AG09319 (cell line): ENCODE results near the gene COMMD2.

ENCODE experiments used
- DNase-seq: peaks from one replicate; pipeline ENCODE4 v3.0.0-alpha.2; 2010; ENCODE audit warnings: low read depth; ENCODE audit errors: extremely low read depth
- CTCF ChIP-seq: IDR thresholded peaks from 2 replicates; pipeline ENCODE4 v1.5.1; 2011; ENCODE audit warnings: low read depth, mild to moderate bottlenecking, inconsistent platforms, low read length, moderate library complexity

COMMD2 gene

GRCh38 chr3:149790268-149790667, 38.0 kb upstream of the COMMD2 start:
- no peak for TF ChIP-seq CTCF
- no peak for DNase-seq

GRCh38 chr3:149784064-149784704, 31.9 kb upstream of the COMMD2 start:
- TF ChIP-seq CTCF, result no peak
- no peak for DNase-seq

GRCh38 chr3:149783576-149783975, 31.3 kb upstream of the COMMD2 start:
- peak; percentile 16 for DNase-seq

GRCh38 chr3:149781741-149782140, 29.5 kb upstream of the COMMD2 start:
- DNase-seq, result no peak
- TF ChIP-seq CTCF, result no peak

More at GRCh38 chr3:149783576-149783975, 31.3 kb upstream of the COMMD2 start:
- no peak for TF ChIP-seq CTCF

GRCh38 chr3:149781211-149781610, 28.9 kb upstream of the COMMD2 start:
- no peak for TF ChIP-seq CTCF
- no peak for DNase-seq

- DNase-seq, result no peak
- TF ChIP-seq CTCF, result no peak
These were observed 25.3 kb upstream of the COMMD2 start for GRCh38 chr3:149777414-149778214.

- DNase-seq, result no peak
- TF ChIP-seq CTCF, result no peak
These were observed 23.9 kb upstream of the COMMD2 start for GRCh38 chr3:149776170-149776569.
